Activated T-cell treated with anti-CD3 and anti-CD28 coated beads, Interleukin-2, amount 50 U/mL, for 24 hours (primary cell): ENCODE data around the gene SNAPC2.
A peak's percentile ranks its signal among the peaks of the same experiment; 100 is the strongest.

ENCODE experiments used
- DNase-seq: peaks from one replicate; pipeline ENCODE4 v3.0.0-alpha.2; 2020
- H3K27ac Mint-ChIP-seq: 2 replicates; pipeline ENCODE4 v1.8.0; 2020; ENCODE audit warnings: mild to moderate bottlenecking, mixed read lengths
- H3K27me3 Mint-ChIP-seq: 2 replicates; pipeline ENCODE4 v1.8.0; 2020; ENCODE audit warnings: mixed read lengths
- H3K36me3 Mint-ChIP-seq: 2 replicates; pipeline ENCODE4 v1.8.0; 2020; ENCODE audit warnings: low read depth, mixed read lengths
- H3K4me1 Mint-ChIP-seq: 2 replicates; pipeline ENCODE4 v1.8.0; 2020; ENCODE audit warnings: low read depth, mixed read lengths
- H3K4me3 Mint-ChIP-seq: 2 replicates; pipeline ENCODE4 v1.8.0; 2020; ENCODE audit warnings: mild to moderate bottlenecking, moderate library complexity, mixed read lengths
- H3K9me3 Mint-ChIP-seq: 2 replicates; pipeline ENCODE4 v1.8.0; 2020; ENCODE audit warnings: mixed read lengths

SNAPC2 gene

GRCh38 chr19:7900931-7901330 lies 19.2 kb upstream of the SNAPC2 start:
- Mint-ChIP-seq H3K27me3 (peaks cover 3% of the 10 kb centered on the region), H3K9me3 (no peaks in the 10 kb centered on the region), H3K27ac (no peak overlapping the region), H3K4me1 (peaks cover 28% of the 10 kb centered on the region), H3K36me3 (peaks cover 16% of the 10 kb centered on the region), H3K4me3 (no peak overlapping the region)
- no peak for DNase-seq

DNA sequence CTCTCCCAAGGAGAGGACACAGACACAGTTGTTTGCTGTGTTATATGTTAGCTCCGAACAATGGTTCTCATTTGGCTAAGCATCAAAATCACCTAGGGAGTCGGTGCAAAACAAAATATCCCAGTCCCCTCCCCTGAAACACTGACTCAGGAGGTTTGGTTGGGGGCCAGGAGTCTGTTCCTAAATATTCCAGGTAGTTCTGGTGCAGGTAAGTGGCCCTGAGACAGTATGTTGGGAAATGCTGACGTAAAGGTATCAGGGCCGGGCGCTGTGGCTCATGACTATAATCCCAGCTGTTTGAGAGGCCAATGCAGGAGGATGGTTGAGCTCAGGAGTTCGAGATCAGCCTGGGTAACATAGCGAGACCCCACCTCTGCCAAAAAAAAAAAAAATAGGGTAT lies 18.8 kb upstream of the SNAPC2 start:
- Mint-ChIP-seq H3K27me3 (peaks cover 3% of the 10 kb centered on the region), H3K36me3 (peaks cover 20% of the 10 kb centered on the region), H3K4me3 (no peak overlapping the region), H3K27ac (no peak overlapping the region), H3K9me3 (no peaks in the 10 kb centered on the region), H3K4me1 (peaks cover 31% of the 10 kb centered on the region)
- no peak for DNase-seq

DNA sequence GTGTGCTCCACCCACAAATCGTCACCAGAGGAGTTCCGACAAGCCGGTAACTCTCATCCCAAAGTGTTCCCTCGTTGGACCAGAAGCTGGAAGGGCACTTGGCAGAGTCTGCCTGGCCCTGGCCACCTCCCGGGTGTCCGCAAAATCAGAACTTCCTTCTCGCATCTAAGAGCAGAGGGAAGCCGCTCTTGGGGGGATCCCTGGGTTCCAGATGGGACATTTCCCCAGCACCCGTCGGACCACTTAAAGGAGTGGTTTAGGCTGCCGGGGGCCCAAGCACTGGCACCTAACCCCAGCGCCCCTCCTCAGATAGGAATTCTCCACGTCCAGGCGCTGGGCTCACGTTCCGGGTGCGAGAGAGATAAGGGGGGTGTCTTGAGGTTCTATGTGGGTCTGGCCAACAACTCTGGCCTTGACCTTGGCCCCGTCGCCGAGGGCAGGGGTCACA lies 17.3 kb upstream of the SNAPC2 start:
- DNase-seq = no peak
- Mint-ChIP-seq H3K36me3 (peaks cover 30% of the 10 kb centered on the region), H3K27ac (peak overlapping the region; percentile 97), H3K4me1 (peaks cover 35% of the 10 kb centered on the region), H3K4me3 (peak overlapping the region; percentile 86), H3K9me3 (no peaks in the 10 kb centered on the region), H3K27me3 (no peaks in the 10 kb centered on the region)

- Mint-ChIP-seq H3K27me3 (no peaks in the 10 kb centered on the region), H3K9me3 (no peaks in the 10 kb centered on the region), H3K36me3 (peaks cover 30% of the 10 kb centered on the region), H3K27ac (peak within 1 kb of the TSS; percentile 97), H3K4me1 (peaks cover 35% of the 10 kb centered on the region), H3K4me3 (peak within 1 kb of the TSS; percentile 88)
- peak; percentile 100 for DNase-seq
Measured at GRCh38 chr19:7903244-7904073, 16.7 kb upstream of the SNAPC2 start, which contains the start of gene MAP2K7. Gene MAP2K7 (plus strand): TSS chr19:7903877. CDS start chr19:7903945, 68 bp downstream.

DNA sequence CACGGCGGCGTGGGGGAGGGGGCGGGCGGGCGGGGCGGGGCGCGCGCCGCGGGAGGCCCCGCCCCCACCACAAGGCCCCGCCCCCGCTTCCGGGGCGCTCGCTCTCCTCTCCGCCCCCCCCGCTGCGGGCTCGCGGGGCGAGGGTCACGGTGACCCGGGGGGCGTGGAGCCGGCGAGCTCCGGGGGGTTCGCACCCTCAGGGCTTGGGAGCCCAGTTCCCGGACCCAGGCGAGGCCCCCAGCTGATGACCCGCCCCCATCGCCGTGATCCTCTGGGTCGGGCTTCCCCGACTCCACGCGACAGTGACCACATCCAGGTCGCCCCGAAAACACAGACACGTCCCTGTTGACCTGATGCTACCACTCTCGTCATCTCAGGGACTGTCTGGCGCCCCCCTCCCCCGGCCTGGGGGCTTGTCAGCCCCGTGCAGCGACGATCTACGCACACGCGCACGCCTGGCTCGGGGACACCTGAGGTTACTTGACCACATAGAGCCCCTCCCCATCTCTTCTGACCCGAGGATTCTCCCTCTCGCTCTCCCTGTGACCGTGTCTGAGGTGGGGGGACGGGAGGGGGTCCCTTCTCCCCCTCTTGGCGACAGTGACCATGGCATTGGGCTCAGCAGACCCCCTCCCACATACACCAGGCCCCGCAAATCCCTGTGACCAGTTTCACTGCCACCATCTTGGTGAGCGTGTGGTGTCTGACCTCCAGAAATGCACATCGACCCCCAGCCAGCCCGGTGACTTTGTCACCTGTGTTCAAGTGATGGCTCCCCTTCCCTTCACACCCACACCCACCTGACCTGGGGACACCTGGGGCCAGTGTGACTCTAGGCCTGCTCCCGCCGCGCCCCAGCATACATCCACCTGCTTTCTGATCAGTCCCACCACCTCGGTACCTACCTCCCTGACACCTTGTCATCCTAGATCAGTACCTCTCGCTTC lies 15.8 kb upstream of the SNAPC2 start:
- no peaks in the 10 kb centered on the region for H3K9me3 Mint-ChIP-seq
- DNase-seq = no peak
- H3K4me3 Mint-ChIP-seq = peak overlapping the region; percentile 88
- H3K4me1 Mint-ChIP-seq = peaks cover 35% of the 10 kb centered on the region
- peak overlapping the region; percentile 92 for H3K27ac Mint-ChIP-seq
- H3K36me3 Mint-ChIP-seq = peaks cover 30% of the 10 kb centered on the region
- no peaks in the 10 kb centered on the region for H3K27me3 Mint-ChIP-seq

- peak overlapping the region; percentile 92 for H3K27ac Mint-ChIP-seq
- peak overlapping the region; percentile 88 for H3K4me3 Mint-ChIP-seq
- peaks cover 35% of the 10 kb centered on the region for H3K4me1 Mint-ChIP-seq
- H3K27me3 Mint-ChIP-seq = no peaks in the 10 kb centered on the region
- DNase-seq = no peak
- H3K9me3 Mint-ChIP-seq = no peaks in the 10 kb centered on the region
- peaks cover 32% of the 10 kb centered on the region for H3K36me3 Mint-ChIP-seq
Measured at GRCh38 chr19:7905268-7905667, 14.9 kb upstream of the SNAPC2 start.

DNA sequence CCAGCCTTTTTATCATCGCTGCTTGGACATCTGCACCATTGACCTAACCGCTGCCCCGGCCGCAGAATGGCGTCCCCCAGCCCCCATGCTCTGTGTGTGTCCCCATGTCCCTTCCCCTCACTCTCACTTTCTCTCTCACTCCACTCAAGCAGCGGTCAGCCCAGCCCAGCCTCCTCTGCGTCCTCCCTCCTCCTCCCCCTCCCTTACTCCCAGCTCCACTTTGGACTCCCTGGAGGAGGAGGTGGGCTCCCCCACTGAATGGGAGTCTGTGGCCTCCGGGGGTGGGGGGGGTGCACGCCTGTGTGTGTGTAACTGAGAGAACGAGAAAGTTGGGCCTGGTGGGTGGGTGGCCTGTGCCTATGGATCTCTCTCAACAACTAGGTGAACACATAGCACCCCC lies 14.3 kb upstream of the SNAPC2 start:
- H3K27me3 Mint-ChIP-seq = no peaks in the 10 kb centered on the region
- H3K9me3 Mint-ChIP-seq = no peaks in the 10 kb centered on the region
- DNase-seq = no peak
- peaks cover 38% of the 10 kb centered on the region for H3K36me3 Mint-ChIP-seq
- H3K4me3 Mint-ChIP-seq = peak overlapping the region; percentile 88
- peaks cover 35% of the 10 kb centered on the region for H3K4me1 Mint-ChIP-seq
- peak overlapping the region; percentile 32 for H3K27ac Mint-ChIP-seq

DNA sequence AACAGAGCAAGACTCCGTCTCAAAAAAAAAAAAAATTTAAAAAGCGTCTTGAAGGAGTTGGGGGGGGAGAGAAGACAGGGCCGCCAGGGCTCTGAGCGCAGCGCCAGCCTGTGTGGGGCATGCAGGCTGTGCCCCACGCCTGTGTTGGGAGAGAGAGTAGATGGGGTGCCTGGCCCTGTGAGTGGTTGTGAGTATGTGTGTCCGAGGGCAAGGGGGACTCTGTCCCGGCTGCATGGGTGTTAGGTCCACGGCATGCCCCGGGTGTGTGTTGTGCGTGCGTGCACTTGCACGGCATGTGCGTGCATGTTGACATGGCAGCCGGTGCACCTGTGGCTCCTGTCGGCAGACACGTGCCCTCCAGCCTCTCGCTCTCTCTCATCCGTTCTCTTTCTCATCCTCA lies 13.0 kb upstream of the SNAPC2 start:
- Mint-ChIP-seq H3K9me3 (no peaks in the 10 kb centered on the region), H3K4me1 (peaks cover 34% of the 10 kb centered on the region), H3K27me3 (no peaks in the 10 kb centered on the region), H3K4me3 (no peak overlapping the region), H3K36me3 (peaks cover 49% of the 10 kb centered on the region), H3K27ac (no peak overlapping the region)
- DNase-seq = no peak

GRCh38 chr19:7907544-7907943 lies 12.6 kb upstream of the SNAPC2 start:
- H3K4me1 Mint-ChIP-seq = peaks cover 32% of the 10 kb centered on the region
- H3K27ac Mint-ChIP-seq = no peak overlapping the region
- DNase-seq = no peak
- H3K4me3 Mint-ChIP-seq = no peak overlapping the region
- no peaks in the 10 kb centered on the region for H3K27me3 Mint-ChIP-seq
- H3K36me3 Mint-ChIP-seq = peaks cover 50% of the 10 kb centered on the region
- no peaks in the 10 kb centered on the region for H3K9me3 Mint-ChIP-seq

GRCh38 chr19:7908078-7908699 lies 11.9 kb upstream of the SNAPC2 start:
- no peak overlapping the region for H3K4me3 Mint-ChIP-seq
- peaks cover 57% of the 10 kb centered on the region for H3K36me3 Mint-ChIP-seq

DNA sequence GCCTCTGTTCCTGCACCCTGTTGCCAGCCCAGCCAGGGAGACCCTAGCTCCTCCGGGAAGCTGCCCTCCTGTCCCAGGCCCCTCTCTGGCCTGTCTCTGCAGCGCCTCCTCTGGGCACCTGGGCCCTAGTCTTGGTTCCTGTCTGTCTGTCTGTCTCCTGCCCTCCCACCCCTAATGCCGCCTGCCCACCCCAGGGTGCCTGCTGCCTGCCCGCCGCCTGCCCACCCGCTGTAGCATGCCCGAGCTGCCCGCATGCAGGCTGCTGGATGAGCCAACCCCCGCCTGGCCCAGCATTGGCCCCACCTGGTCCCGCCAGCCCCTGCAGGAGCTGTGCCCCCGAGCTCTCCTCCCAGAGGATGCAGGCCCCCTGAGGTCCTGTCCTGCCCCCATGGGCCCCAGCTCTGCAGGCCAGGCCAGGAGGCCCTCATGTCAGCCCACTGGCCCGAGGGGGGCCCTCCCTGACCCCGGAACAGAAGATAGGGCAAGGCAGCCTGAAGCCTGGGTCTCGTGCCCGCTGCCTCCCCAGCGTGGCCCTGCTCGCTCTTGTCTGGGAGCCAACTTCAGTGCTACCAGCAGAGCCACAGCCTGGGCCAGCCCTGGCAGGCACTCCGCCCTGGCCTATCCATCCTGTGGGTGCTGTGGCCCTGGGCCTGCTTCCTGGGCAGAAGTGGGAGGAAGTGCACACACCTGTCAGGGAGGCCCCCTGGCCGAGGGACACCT lies 11.2 kb upstream of the SNAPC2 start:
- Mint-ChIP-seq H3K27me3 (no peaks in the 10 kb centered on the region), H3K4me3 (no peak overlapping the region), H3K36me3 (peaks cover 60% of the 10 kb centered on the region), H3K27ac (no peak overlapping the region), H3K9me3 (no peaks in the 10 kb centered on the region), H3K4me1 (peaks cover 22% of the 10 kb centered on the region)
- DNase-seq = no peak

More at GRCh38 chr19:7908078-7908699, 11.9 kb upstream of the SNAPC2 start:
- Mint-ChIP-seq H3K27me3 (no peaks in the 10 kb centered on the region), H3K27ac (no peak overlapping the region), H3K4me1 (peaks cover 26% of the 10 kb centered on the region), H3K9me3 (no peaks in the 10 kb centered on the region)
- no peak for DNase-seq

DNA sequence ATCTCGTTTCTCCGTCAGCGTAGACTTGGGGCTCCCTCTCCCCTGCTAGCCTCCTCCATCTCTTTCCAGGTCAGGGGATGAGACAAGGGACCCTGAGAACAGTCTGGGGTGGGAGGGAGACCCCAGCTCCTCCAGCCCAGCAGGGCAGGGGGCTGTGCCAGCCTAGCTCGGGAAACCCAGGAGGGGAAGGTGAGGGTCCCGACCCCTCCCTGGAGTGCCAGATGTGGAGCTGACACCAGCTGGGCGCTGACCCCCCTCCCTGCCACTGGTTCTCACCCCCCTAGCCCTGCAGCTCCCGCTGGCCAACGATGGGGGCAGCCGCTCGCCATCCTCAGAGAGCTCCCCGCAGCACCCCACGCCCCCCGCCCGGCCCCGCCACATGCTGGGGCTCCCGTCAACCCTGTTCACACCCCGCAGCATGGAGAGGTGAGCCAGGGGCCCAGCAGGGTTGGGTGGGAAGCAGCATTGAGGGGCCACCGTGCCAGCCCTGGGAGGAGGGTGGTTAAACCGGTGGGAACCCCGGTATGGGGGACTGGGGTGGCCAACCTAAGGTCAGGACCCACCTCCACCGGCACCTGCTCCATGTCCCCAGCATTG lies 10.6 kb upstream of the SNAPC2 start:
- DNase-seq = no peak
- Mint-ChIP-seq H3K4me1 (peaks cover 19% of the 10 kb centered on the region), H3K27me3 (peaks cover 4% of the 10 kb centered on the region), H3K9me3 (no peaks in the 10 kb centered on the region), H3K4me3 (no peak overlapping the region), H3K36me3 (peaks cover 56% of the 10 kb centered on the region), H3K27ac (no peak overlapping the region)

DNA sequence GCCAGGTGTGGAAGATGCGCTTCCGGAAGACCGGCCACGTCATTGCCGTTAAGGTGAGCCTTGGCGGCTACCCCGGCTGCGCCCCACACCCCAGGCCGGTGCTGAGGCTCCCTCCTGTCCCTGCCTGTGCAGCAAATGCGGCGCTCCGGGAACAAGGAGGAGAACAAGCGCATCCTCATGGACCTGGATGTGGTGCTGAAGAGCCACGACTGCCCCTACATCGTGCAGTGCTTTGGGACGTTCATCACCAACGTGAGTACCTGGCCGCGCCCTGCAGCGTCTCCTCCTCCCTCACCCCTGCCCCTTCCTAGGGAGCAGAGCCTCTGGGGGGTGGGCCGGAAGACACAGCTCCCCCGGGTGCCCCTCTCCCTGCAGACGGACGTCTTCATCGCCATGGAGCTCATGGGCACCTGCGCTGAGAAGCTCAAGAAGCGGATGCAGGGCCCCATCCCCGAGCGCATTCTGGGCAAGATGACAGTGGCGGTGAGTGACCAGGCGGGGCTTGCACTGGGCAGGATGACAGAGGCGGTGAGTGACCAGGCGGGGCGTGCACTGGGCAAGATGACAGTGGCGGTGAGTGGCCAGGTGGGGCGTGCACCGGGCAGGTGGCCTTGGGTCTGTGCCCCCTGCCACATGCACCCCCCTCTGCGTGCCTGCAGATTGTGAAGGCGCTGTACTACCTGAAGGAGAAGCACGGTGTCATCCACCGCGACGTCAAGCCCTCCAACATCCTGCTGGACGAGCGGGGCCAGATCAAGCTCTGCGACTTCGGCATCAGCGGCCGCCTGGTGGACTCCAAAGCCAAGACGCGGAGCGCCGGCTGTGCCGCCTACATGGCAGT lies 9.6 kb upstream of the SNAPC2 start:
- no peak for DNase-seq

More for the DNA sequence above, 9.6 kb upstream of the SNAPC2 start:
- Mint-ChIP-seq H3K9me3 (no peaks in the 10 kb centered on the region), H3K36me3 (peaks cover 48% of the 10 kb centered on the region), H3K27ac (no peak overlapping the region), H3K4me1 (peaks cover 13% of the 10 kb centered on the region), H3K4me3 (no peak overlapping the region), H3K27me3 (peaks cover 13% of the 10 kb centered on the region)
